Endothelial cell of umbilical vein (primary cell): ENCODE results near the gene TAS2R3. TPM values are rescaled to one million over a fixed set of nuclear protein-coding genes. Genes with fewer than 3 reads are reported as not detected.
A peak's percentile ranks its signal among the peaks of the same experiment; 100 is the strongest.

Experiments used
- BruUV-seq: library from RNA; stranded (reverse); fragments of 400-500 nt; replicated peaks from 2 replicates; lab custom pipeline; 2021; lab: Mats Ljungman, UMichigan
- CTCF ChIA-PET: fragments of 300-600, 350-600 bp; sonication (Branson Sonifier 250); formaldehyde crosslinking; loops from one replicate; lab custom pipeline; 2021; ENCODE audit warnings: antibody characterized with exemption, inconsistent platforms; lab: Charles Lee
- POLR2A ChIA-PET: fragments of 300-600, 350-600 bp; sonication (Branson Sonifier 250); formaldehyde crosslinking; loops from one replicate; lab custom pipeline; 2021; ENCODE audit warnings: antibody characterized with exemption, inconsistent platforms; lab: Charles Lee
- DNase-seq: peaks from one replicate; pipeline ENCODE4 v3.0.0-alpha.2; 2011; ENCODE audit warnings: low read depth, low spot score
- FAIRE-seq: peaks from 2 replicates; lab custom pipeline; 2011; peaks lifted over from hg19 to GRCh38; lab: Jason Lieb, UNC
- H2AFZ ChIP-seq: 2 replicates; pipeline ENCODE4 v1.6.0; 2012; ENCODE audit warnings: low read depth, low read length, control low read depth, inconsistent platforms
- H3K27ac ChIP-seq: 2 replicates; pipeline ENCODE4 v1.5.1; 2011; ENCODE audit warnings: low read depth, mild to moderate bottlenecking, control low read depth, low read length, moderate library complexity; ENCODE audit not compliant: insufficient read depth
- H3K27me3 ChIP-seq, 2 experiments: 2 replicates each; pipeline versions ENCODE4 v1.6.0 to v1.6.1; 2011; ENCODE audit warnings: low read length in 2 of 2, mixed read lengths in 1 of 2; ENCODE audit not compliant: control insufficient read depth in 2 of 2, insufficient read depth in 2 of 2
- H3K36me3 ChIP-seq, 2 experiments: 2 replicates in 1 of 2; 3 replicates in 1 of 2; pipeline ENCODE4 v1.5.1; 2011; ENCODE audit warnings: low read length in 2 of 2, mild to moderate bottlenecking in 1 of 2, moderate library complexity in 1 of 2; ENCODE audit not compliant: control insufficient read depth in 2 of 2, insufficient read depth in 2 of 2; ENCODE audit errors: extremely low read depth in 1 of 2
- H3K4me1 ChIP-seq: 3 replicates; pipeline ENCODE4 v1.5.1; 2011; ENCODE audit warnings: mild to moderate bottlenecking, low read length; ENCODE audit not compliant: control insufficient read depth, insufficient read depth; ENCODE audit errors: extremely low read depth
- H3K4me2 ChIP-seq: 2 replicates; pipeline ENCODE4 v1.6.1; 2011; ENCODE audit warnings: low read length, control low read depth, mixed read lengths; ENCODE audit not compliant: insufficient read depth
- H3K4me3 ChIP-seq, 3 experiments: fragments of 200-600 bp in 1 of 3; sonication (generic), shearing (Covaris generic) in 1 of 3; replicated peaks in 1 of 3; 2 replicates each; pipeline ENCODE4 v1.5.1; 2011 to 2016; ENCODE audit warnings: control low read depth in 3 of 3, low read length in 3 of 3, mild to moderate bottlenecking in 2 of 3, inconsistent platforms in 1 of 3, low read depth in 1 of 3, moderate library complexity in 1 of 3; ENCODE audit not compliant: insufficient read depth in 1 of 3
- H3K79me2 ChIP-seq: 2 replicates; pipeline ENCODE4 v1.6.0; 2012; ENCODE audit warnings: low read length, inconsistent platforms; ENCODE audit not compliant: control insufficient read depth, insufficient read depth
- H3K9ac ChIP-seq: replicated peaks from 2 replicates; pipeline ENCODE3; 2011; ENCODE audit warnings: low read length, control low read depth; ENCODE audit not compliant: insufficient read depth; ENCODE audit errors: extremely low read depth
- H3K9me1 ChIP-seq: replicated peaks from 3 replicates; pipeline ENCODE4 v1.6.0; 2011; ENCODE audit warnings: mild to moderate bottlenecking, low read length; ENCODE audit not compliant: control insufficient read depth, insufficient read depth; ENCODE audit errors: extremely low read depth
- H3K9me3 ChIP-seq: replicated peaks from 2 replicates; pipeline ENCODE4 v1.5.1; 2012; ENCODE audit warnings: low read length, inconsistent platforms; ENCODE audit not compliant: control insufficient read depth, insufficient read depth
- H4K20me1 ChIP-seq: replicated peaks from 2 replicates; pipeline ENCODE3; 2011; ENCODE audit warnings: mild to moderate bottlenecking, low read length; ENCODE audit not compliant: control insufficient read depth, insufficient read depth; ENCODE audit errors: extremely low read depth
- EZH2 ChIP-seq: IDR thresholded peaks from 2 replicates; pipeline ENCODE4 v1.6.1; 2012; ENCODE audit warnings: borderline replicate concordance, low read depth, mild to moderate bottlenecking, moderate library complexity, low read length, inconsistent platforms; ENCODE audit not compliant: severe bottlenecking
- FOS ChIP-seq: IDR thresholded peaks from 2 replicates; pipeline ENCODE4 v1.6.1; 2011; ENCODE audit warnings: mild to moderate bottlenecking, low read length, moderate library complexity, borderline replicate concordance; ENCODE audit not compliant: insufficient read depth
- GATA2 ChIP-seq: IDR thresholded peaks from 2 replicates; pipeline ENCODE4 v1.7.0; 2011; ENCODE audit warnings: low read depth, mild to moderate bottlenecking, moderate library complexity, mixed read lengths, low read length; ENCODE audit not compliant: insufficient read length, insufficient read depth
- JUN ChIP-seq: IDR thresholded peaks from 2 replicates; pipeline ENCODE4 v1.6.1; 2011; ENCODE audit warnings: borderline replicate concordance, low read depth; ENCODE audit not compliant: insufficient read length, insufficient read depth
- POLR2A ChIP-seq: IDR thresholded peaks from 2 replicates; pipeline ENCODE4 v1.6.1; 2012; ENCODE audit warnings: low read depth, mild to moderate bottlenecking, control low read depth, low read length
- POLR2AphosphoS5 ChIP-seq: IDR thresholded peaks from 2 replicates; pipeline ENCODE4 v1.6.1; 2012; ENCODE audit warnings: low read depth, mild to moderate bottlenecking, control low read depth, low read length, moderate library complexity; ENCODE audit not compliant: insufficient read depth
- dilution Hi-C: fragments of 300-500 bp; cut with MboI; formaldehyde crosslinking; loops from one replicate; pipeline ENCODE4 v1.15.0; 2019; ENCODE audit warnings: low sequenced_read_pairs; ENCODE audit not compliant: extremely low pct_ligation_motif_present
- intact Hi-C: fragments of 100-400 bp; cut with micrococcal nuclease; formaldehyde crosslinking; loops from one replicate; pipeline ENCODE4 v1.10.0; 2022
- polyA plus RNA-seq, 4 experiments: library from polyadenylated mRNA; depleted of rRNA in 3 of 4; stranded (reverse) in 3 of 4; unstranded in 1 of 4; fragments of >200 nt; gene quantifications; 2 replicates each; pipeline versions ENCODE4 v1.2.1 to v1.2.3, GENCODE V29; 2011 to 2012; ENCODE audit warnings: missing spikeins in 1 of 4
- total RNA-seq: library from RNA; stranded (reverse); gene quantifications from 2 replicates; pipeline ENCODE4 v1.2.3, GENCODE V29; 2021
- TF ChIP-seq, protein P1 (sequence below): IDR thresholded peaks from 2 replicates; pipeline ENCODE4 v1.6.1; 2011; ENCODE audit not compliant: insufficient read depth, insufficient read length
- TF ChIP-seq, protein P2 (sequence below), 2 donors: IDR thresholded peaks; 1 replicate in 1 of 2; 2 replicates in 1 of 2; pipeline ENCODE4 v1.5.1; 2011; ENCODE audit warnings: low read length in 2 of 2, mild to moderate bottlenecking in 2 of 2, moderate library complexity in 2 of 2, control low read depth in 1 of 2, inconsistent platforms in 1 of 2, low read depth in 1 of 2; ENCODE audit not compliant: insufficient read depth in 1 of 2; ENCODE audit errors: extremely low read depth in 1 of 2

Gene TAS2R3
- total and polyA plus RNA-seq, 2 donors (not counting 3 experiments of a cell fraction or from before 2014, with no cell fraction given): 0.08 to 2.0 TPM

DNA sequence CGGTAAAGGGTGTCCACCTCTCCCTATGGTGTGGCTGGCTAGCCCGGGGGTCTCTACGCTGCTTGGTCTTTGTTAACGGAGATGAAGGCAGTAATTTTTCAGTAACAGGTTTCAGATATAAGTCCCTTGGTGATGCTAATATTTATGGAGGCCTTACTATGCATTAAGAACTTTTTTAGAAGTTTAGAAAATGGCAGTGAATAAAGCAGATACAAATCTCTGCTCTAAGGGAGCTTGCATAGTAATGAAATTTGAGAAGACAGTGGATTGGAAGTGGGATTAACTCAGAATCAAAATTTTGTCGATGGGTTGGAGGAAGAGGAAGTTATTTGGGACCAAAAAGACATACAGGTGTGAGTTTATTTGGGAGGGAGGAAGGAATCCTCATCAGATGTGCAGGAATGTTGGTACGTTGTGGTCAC is 25.3 kb upstream of the TAS2R3 start:
- DNase-seq (no peak), FAIRE-seq (no peak)
- ChIA-PET POLR2A (no interaction called here), CTCF (interaction anchor here (0.7 to 3.3 kb wide), 24 partner anchors 11 to 1057 kb away, joined by 3 to 83 read pairs (median 7); partner anchors contain the start of genes AGK, DENND11, MRPS33 and WEE2)
- TF ChIP-seq FOS: no peak
- no peak for TF ChIP-seq JUN
- TF ChIP-seq, protein P1, sequence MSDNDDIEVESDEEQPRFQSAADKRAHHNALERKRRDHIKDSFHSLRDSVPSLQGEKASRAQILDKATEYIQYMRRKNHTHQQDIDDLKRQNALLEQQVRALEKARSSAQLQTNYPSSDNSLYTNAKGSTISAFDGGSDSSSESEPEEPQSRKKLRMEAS: no peak
- TF ChIP-seq, protein P2, sequence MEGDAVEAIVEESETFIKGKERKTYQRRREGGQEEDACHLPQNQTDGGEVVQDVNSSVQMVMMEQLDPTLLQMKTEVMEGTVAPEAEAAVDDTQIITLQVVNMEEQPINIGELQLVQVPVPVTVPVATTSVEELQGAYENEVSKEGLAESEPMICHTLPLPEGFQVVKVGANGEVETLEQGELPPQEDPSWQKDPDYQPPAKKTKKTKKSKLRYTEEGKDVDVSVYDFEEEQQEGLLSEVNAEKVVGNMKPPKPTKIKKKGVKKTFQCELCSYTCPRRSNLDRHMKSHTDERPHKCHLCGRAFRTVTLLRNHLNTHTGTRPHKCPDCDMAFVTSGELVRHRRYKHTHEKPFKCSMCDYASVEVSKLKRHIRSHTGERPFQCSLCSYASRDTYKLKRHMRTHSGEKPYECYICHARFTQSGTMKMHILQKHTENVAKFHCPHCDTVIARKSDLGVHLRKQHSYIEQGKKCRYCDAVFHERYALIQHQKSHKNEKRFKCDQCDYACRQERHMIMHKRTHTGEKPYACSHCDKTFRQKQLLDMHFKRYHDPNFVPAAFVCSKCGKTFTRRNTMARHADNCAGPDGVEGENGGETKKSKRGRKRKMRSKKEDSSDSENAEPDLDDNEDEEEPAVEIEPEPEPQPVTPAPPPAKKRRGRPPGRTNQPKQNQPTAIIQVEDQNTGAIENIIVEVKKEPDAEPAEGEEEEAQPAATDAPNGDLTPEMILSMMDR (IDR thresholded peaks at IDR 0.05; ENCODE audit: extremely low read depth in 1 of 2, insufficient read depth in 1 of 2, low read depth in 1 of 2, low read length in 2 of 2): no peak
- TF ChIP-seq POLR2A: no peak
- TF ChIP-seq POLR2AphosphoS5: no peak
- TF ChIP-seq GATA2: no peak
- TF ChIP-seq EZH2: no peak
- dilution Hi-C loops: no loop called here
- Histone ChIP-seq H2AFZ (peak overlapping the region; percentile 96), H3K4me3 (peak overlapping the region; percentile 60 to 99 (median 96)), H3K9me3 (no peaks in the 10 kb centered on the region), H3K9ac (peak overlapping the region; percentile 98), H3K79me2 (peaks cover 36% of the 10 kb centered on the region), H3K36me3 (peaks cover 10 to 14% of the 10 kb centered on the region in 2 experiments), H3K27me3 (no peaks in the 10 kb centered on the region), H3K9me1 (no peaks in the 10 kb centered on the region), H3K4me2 (peak overlapping the region; percentile 98), H3K4me1 (peaks cover 16% of the 10 kb centered on the region), H3K27ac (peak overlapping the region; percentile 92), H4K20me1 (no peaks in the 10 kb centered on the region)
- BruUV-seq: TSS peak; percentile 72
- intact Hi-C loops: loop anchor here (1.0 kb wide), 7 partner anchors 37 to 724 kb away; partner anchors contain the start of genes AGK and MRPS33
